ENCODE measurements around the gene TASOR. TPM values are rescaled to one million over a fixed set of nuclear protein-coding genes. Genes with fewer than 3 reads are reported as not detected.
A peak's percentile ranks its signal among the peaks of the same experiment; 100 is the strongest.
"Not testable (repeated sequence)": the region's sequence is repeated elsewhere in the genome, so short reads cannot be mapped to it uniquely, and the experiment has no call there.

Gene TASOR
- total RNA-seq, 1 experiment from 2014 or later = 112 TPM

DNA sequence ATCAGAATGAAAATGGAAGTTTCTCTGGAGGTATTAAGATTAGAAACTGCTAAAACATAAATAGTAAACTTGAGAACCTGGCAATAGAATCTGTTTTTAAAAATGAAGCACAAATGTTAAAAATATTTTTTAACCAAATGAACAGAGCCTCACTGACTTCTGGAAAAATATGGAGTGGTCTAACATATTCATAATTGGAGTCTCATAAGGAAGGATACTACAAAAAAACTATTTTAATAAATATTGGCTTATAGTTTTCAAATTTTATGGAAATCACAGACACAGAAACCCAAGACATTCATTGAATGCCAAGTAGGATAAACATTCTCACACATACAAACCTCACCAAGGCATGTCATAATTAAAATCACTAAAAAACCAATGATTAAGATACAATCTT is 23.6 kb upstream of the TASOR start:
- Histone ChIP-seq H3K36me3 (ENCODE audit: insufficient read depth, low read length) (no peaks in the 10 kb centered on the region), H3K27ac (ENCODE audit: low read length) (no peak overlapping the region), H3K27me3 (ENCODE audit: low read length) (no peaks in the 10 kb centered on the region), H3K9ac (ENCODE audit: low read length) (no peak overlapping the region), H3K4me3 (ENCODE audit: low read length) (no peak overlapping the region), H3K9me3 (ENCODE audit: low read length) (no peaks in the 10 kb centered on the region), H3K79me2 (ENCODE audit: low read length) (no peaks in the 10 kb centered on the region), H2AFZ (ENCODE audit: low read length) (no peak overlapping the region), H4K20me1 (ENCODE audit: insufficient read depth, low read depth, low read length) (no peaks in the 10 kb centered on the region), H3K4me1 (ENCODE audit: low read length) (peaks cover 5% of the 10 kb centered on the region; the same call in 1 of the 2 replicates), H3K9me2 (replicated peaks; ENCODE audit: insufficient read depth, low read length) (no peaks in the 10 kb centered on the region), H3K4me2 (ENCODE audit: low read depth, low read length, poor library complexity, severe bottlenecking) (no peak overlapping the region)
- DNase-seq = no peak

DNA sequence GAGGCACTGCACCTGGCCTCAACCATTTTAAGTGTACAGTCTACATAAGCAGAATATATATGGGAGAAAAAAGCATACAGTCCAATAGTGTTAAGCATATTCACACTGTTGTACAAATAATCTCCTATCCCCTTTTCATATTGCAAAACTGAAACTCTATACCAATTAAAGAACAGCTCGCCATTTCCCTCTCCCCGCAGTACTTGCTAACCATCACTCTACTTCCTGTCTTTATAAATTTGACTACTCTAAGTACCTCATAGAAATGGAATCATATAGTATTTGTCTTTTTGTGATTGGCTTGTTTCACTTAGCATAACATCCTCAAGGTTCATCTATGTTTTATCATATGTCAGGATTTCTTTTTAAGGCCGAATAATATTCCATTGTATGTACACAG is 21.6 kb upstream of the TASOR start:
- no peaks in the 10 kb centered on the region for H3K9me2 ChIP-seq (replicated peaks; ENCODE audit: insufficient read depth, low read length)
- no peaks in the 10 kb centered on the region for H3K36me3 ChIP-seq (ENCODE audit: insufficient read depth, low read length)
- no peaks in the 10 kb centered on the region for H3K79me2 ChIP-seq (ENCODE audit: low read length)
- H3K4me2 ChIP-seq (ENCODE audit: low read depth, low read length, poor library complexity, severe bottlenecking) = no peak overlapping the region
- H3K27me3 ChIP-seq (ENCODE audit: low read length) = no peaks in the 10 kb centered on the region
- no peaks in the 10 kb centered on the region for H4K20me1 ChIP-seq (ENCODE audit: insufficient read depth, low read depth, low read length)
- H2AFZ ChIP-seq (ENCODE audit: low read length) = no peak overlapping the region
- H3K27ac ChIP-seq (ENCODE audit: low read length) = no peak overlapping the region
- DNase-seq = no peak
- no peak overlapping the region for H3K9ac ChIP-seq (ENCODE audit: low read length)
- no peak overlapping the region for H3K4me3 ChIP-seq (ENCODE audit: low read length)
- no peaks in the 10 kb centered on the region for H3K9me3 ChIP-seq (ENCODE audit: low read length)
- H3K4me1 ChIP-seq (ENCODE audit: low read length) = peaks cover 5% of the 10 kb centered on the region; the same call in 1 of the 2 replicates

DNA sequence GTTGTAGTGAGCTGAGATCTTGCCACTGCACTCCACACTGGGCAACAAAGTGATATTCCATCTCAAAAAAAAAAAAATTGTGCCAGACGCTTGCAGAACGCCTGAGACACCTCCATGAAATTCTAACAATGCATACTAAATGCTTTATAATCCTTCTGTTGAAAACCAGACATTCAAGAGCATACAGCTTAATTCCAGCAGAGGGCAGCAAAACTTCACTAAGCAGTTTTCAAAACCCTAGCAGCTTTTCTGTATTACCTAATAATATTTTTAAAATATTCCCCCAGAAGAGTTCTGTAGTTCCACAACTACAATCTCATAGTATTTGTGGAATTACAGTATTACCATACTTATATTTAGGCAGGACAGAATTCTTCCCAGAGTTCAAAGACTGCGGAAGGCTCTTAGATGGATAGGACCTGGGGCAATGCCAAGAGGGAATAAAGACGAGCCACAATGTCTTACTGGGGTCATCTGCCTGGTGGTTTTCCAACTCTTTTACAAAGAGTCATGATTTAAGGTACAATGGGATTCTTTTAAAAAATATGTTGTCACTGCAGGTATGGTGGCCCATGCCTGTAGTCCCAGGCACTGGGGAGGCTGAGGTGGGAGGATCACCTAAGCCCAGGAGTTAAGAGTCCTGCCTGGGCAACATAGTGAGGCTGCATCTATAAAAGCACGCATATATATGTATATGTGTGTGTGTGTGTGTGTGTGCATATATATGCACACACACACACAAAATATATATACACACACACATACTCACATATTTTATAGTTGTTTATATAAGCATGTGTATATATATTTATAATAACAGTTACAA is 19.6 kb upstream of the TASOR start:
- peaks cover 7% of the 10 kb centered on the region for H3K4me1 ChIP-seq (ENCODE audit: low read length)
- H2AFZ ChIP-seq (ENCODE audit: low read length) = no peak overlapping the region
- no peak overlapping the region for H3K27ac ChIP-seq (ENCODE audit: low read length)
- no peak overlapping the region for H3K4me2 ChIP-seq (ENCODE audit: low read depth, low read length, poor library complexity, severe bottlenecking)
- H3K27me3 ChIP-seq (ENCODE audit: low read length) = no peaks in the 10 kb centered on the region
- DNase-seq = peak; percentile 90
- no peak overlapping the region for H3K4me3 ChIP-seq (ENCODE audit: low read length)
- no peaks in the 10 kb centered on the region for H3K79me2 ChIP-seq (ENCODE audit: low read length)
- H3K9me3 ChIP-seq (ENCODE audit: low read length) = no peaks in the 10 kb centered on the region
- H4K20me1 ChIP-seq (ENCODE audit: insufficient read depth, low read depth, low read length) = no peaks in the 10 kb centered on the region
- H3K9ac ChIP-seq (ENCODE audit: low read length) = no peak overlapping the region
- H3K9me2 ChIP-seq (replicated peaks; ENCODE audit: insufficient read depth, low read length) = no peaks in the 10 kb centered on the region
- H3K36me3 ChIP-seq (ENCODE audit: insufficient read depth, low read length) = no peaks in the 10 kb centered on the region

DNA sequence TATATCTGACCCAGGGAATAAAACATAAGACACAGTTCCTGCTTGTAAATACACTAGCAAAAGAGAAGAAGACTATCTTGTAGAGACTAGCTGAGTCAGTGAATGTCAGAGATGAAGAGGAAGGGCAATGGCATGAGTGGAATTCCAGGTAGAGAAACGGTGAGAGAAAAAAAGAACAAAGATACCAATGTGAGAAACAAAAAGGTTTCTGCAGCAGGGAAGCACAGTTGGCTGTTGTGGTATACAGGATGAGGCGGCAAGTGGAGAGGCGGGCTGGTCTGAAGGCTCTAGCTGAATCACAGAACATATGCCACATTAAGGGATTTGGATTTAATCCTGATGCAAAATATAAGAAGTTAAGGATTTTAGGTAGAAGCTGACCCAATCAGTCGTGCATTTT is 17.1 kb upstream of the TASOR start:
- Histone ChIP-seq H3K27me3 (ENCODE audit: low read length) (no peaks in the 10 kb centered on the region), H3K27ac (ENCODE audit: low read length) (no peak overlapping the region), H3K79me2 (ENCODE audit: low read length) (no peaks in the 10 kb centered on the region), H2AFZ (ENCODE audit: low read length) (no peak overlapping the region), H4K20me1 (ENCODE audit: insufficient read depth, low read depth, low read length) (no peaks in the 10 kb centered on the region), H3K9ac (ENCODE audit: low read length) (no peak overlapping the region), H3K36me3 (ENCODE audit: insufficient read depth, low read length) (no peaks in the 10 kb centered on the region), H3K4me1 (ENCODE audit: low read length) (peaks cover 12% of the 10 kb centered on the region), H3K9me3 (ENCODE audit: low read length) (no peaks in the 10 kb centered on the region), H3K9me2 (replicated peaks; ENCODE audit: insufficient read depth, low read length) (no peaks in the 10 kb centered on the region), H3K4me2 (ENCODE audit: low read depth, low read length, poor library complexity, severe bottlenecking) (no peak overlapping the region), H3K4me3 (ENCODE audit: low read length) (no peak overlapping the region)
- no peak for DNase-seq

- no peak for DNase-seq
- Histone ChIP-seq H3K9me2 (replicated peaks; ENCODE audit: insufficient read depth, low read length) (no peaks in the 10 kb centered on the region), H3K4me1 (ENCODE audit: low read length) (peaks cover 9% of the 10 kb centered on the region), H3K4me2 (ENCODE audit: low read depth, low read length, poor library complexity, severe bottlenecking) (no peak overlapping the region), H3K27me3 (ENCODE audit: low read length) (no peaks in the 10 kb centered on the region), H2AFZ (ENCODE audit: low read length) (no peak overlapping the region), H3K4me3 (ENCODE audit: low read length) (no peak overlapping the region), H3K27ac (ENCODE audit: low read length) (no peak overlapping the region), H3K9ac (ENCODE audit: low read length) (no peak overlapping the region), H3K36me3 (ENCODE audit: insufficient read depth, low read length) (no peaks in the 10 kb centered on the region), H3K79me2 (ENCODE audit: low read length) (no peaks in the 10 kb centered on the region), H4K20me1 (ENCODE audit: insufficient read depth, low read depth, low read length) (no peaks in the 10 kb centered on the region), H3K9me3 (ENCODE audit: low read length) (no peaks in the 10 kb centered on the region)
Measured at GRCh38 chr3:56694867-56695683, 12.0 kb upstream of the TASOR start.

DNA sequence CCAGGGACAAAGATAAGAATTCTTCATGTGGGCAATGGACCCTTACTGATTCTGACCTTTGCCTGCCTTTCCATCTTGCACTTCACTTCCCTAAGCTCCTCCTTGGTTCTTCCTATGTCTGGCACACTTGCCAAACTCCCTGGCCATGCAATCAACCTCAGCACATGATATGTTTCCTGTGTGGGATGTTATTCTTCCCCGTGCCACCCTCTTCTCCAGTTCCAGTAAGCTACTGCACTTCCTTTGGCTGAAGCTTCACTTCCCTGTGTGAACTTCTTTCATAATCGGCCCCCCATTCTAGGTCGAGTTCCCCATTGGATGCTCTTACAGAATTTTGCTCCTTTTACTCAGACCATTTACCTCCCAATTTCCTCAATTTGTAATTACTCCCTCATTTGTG is 10.7 kb upstream of the TASOR start:
- Histone ChIP-seq H3K4me2 (ENCODE audit: low read depth, low read length, poor library complexity, severe bottlenecking) (no peak overlapping the region), H3K9ac (ENCODE audit: low read length) (no peak overlapping the region), H3K4me3 (ENCODE audit: low read length) (no peak overlapping the region), H3K36me3 (ENCODE audit: insufficient read depth, low read length) (no peaks in the 10 kb centered on the region), H4K20me1 (ENCODE audit: insufficient read depth, low read depth, low read length) (no peaks in the 10 kb centered on the region), H3K27me3 (ENCODE audit: low read length) (no peaks in the 10 kb centered on the region), H3K4me1 (ENCODE audit: low read length) (peaks cover 9% of the 10 kb centered on the region), H3K27ac (ENCODE audit: low read length) (no peak overlapping the region), H2AFZ (ENCODE audit: low read length) (no peak overlapping the region), H3K9me3 (ENCODE audit: low read length) (no peaks in the 10 kb centered on the region), H3K9me2 (replicated peaks; ENCODE audit: insufficient read depth, low read length) (no peaks in the 10 kb centered on the region), H3K79me2 (ENCODE audit: low read length) (no peaks in the 10 kb centered on the region)
- DNase-seq = no peak

DNA sequence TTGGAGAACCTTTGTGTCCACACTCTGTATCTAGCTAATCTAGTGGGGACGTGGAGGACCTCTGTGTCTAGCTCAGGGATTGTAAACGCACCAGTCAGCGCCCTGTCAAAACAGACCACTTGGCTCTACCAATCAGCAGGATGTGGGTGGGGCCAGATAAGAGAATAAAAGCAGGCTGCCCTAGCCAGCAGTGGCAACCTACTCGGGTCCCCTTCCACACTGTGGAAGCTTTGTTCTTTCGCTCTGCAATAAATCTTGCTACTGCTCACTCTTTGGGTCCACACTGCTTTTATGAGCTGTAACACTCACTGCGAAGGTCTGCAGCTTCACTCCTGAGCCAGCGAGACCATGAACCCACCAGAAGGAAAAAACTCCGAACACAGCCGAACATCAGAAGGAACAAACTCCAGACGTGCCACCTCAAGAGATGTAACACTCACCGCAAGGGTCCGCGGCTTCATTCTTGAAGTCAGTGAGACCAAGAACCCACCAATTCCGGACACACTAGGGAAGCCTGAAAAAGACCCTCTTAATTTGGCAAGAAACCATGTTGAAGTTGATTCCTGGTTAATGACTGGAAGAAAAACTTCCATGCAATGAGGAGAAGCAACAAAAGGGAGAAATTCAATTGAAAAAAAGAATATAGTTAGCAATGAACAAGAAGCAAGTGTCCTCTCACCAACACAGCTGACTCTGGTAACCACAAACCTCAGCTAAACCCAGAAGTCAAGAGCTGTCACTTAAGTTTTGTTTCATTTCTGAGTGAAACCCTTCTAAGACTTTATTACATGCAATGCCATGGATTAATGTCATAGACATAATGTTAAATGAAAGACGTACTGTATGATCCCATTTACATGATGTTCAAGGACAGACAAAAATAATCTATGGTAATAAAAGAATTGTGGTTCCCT is 9.7 kb upstream of the TASOR start:
- H3K4me2 ChIP-seq (ENCODE audit: low read depth, low read length, poor library complexity, severe bottlenecking); H3K36me3 ChIP-seq (ENCODE audit: insufficient read depth, low read length); H3K27me3 ChIP-seq (ENCODE audit: low read length); H3K79me2 ChIP-seq (ENCODE audit: low read length); H3K27ac ChIP-seq (ENCODE audit: low read length); H4K20me1 ChIP-seq (ENCODE audit: insufficient read depth, low read depth, low read length); DNase-seq; H2AFZ ChIP-seq (ENCODE audit: low read length); H3K4me1 ChIP-seq (ENCODE audit: low read length); H3K9me2 ChIP-seq (replicated peaks; ENCODE audit: insufficient read depth, low read length); H3K9me3 ChIP-seq (ENCODE audit: low read length); H3K4me3 ChIP-seq (ENCODE audit: low read length); H3K9ac ChIP-seq (ENCODE audit: low read length): not testable (repeated sequence)

DNA sequence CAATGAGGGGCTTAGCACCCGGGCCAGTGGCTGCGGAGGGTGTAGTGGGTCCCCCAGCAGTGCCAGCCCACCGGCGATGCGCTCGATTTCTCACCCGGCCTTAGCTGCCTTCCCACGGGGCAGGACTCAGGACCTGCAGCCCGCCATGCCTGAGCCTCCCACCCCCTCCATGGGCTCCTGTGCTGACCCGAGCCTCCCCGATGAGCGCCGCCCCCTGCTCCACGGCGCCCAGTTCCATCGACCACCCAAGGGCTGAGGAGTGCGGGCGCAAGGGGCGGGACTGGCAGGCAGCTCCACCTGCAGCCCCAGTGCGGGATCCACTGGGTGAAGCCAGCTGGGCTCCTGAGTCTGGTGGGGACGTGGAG is 8.9 kb upstream of the TASOR start:
- not testable (repeated sequence) for H3K4me2 ChIP-seq (ENCODE audit: low read depth, low read length, poor library complexity, severe bottlenecking); H2AFZ ChIP-seq (ENCODE audit: low read length); DNase-seq; H3K9me2 ChIP-seq (replicated peaks; ENCODE audit: insufficient read depth, low read length); H3K9me3 ChIP-seq (ENCODE audit: low read length); H3K79me2 ChIP-seq (ENCODE audit: low read length); H3K4me3 ChIP-seq (ENCODE audit: low read length); H3K9ac ChIP-seq (ENCODE audit: low read length); H3K36me3 ChIP-seq (ENCODE audit: insufficient read depth, low read length); H3K27ac ChIP-seq (ENCODE audit: low read length); H4K20me1 ChIP-seq (ENCODE audit: insufficient read depth, low read depth, low read length); H3K27me3 ChIP-seq (ENCODE audit: low read length); H3K4me1 ChIP-seq (ENCODE audit: low read length)
